NB4 (cell line): ENCODE measurements around the gene UST.

Experiments
- MYC ChIP-seq: IDR thresholded peaks from 2 replicates; pipeline ENCODE4 v1.6.1; 2011; ENCODE audit warnings: low read depth, low read length
- POLR2A ChIP-seq: IDR thresholded peaks from 2 replicates; pipeline ENCODE4 v1.6.1; 2011; ENCODE audit warnings: mild to moderate bottlenecking; ENCODE audit not compliant: insufficient read length; ENCODE audit errors: extremely low read depth
- TF ChIP-seq, protein P1 (sequence below): IDR thresholded peaks from one replicate; pipeline ENCODE4 v1.5.1; 2012; ENCODE audit warnings: low read depth, low read length
- TF ChIP-seq, protein P2 (sequence below): IDR thresholded peaks from 2 replicates; pipeline ENCODE4 v1.6.1; 2011; ENCODE audit warnings: low read depth, low read length

DNA sequence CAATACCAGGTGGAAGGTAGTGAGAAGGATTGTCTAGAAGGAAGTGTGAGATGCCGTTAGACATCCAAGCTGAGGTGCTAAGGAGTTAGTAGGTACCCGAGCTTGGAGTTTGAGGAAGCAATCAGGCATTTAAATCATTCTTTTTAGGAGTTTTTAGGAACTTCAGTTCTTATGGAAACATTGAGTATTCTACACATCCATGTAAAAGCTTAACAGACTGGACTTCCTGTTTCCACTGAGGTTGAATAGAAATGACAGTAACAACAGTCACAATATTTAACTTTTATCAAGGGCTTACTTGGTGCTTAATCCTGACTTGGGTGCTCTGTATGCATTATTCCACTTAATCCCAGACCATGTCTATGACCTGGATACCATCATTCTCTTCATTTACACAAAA is 136.4 kb downstream of the UST start:
- TF ChIP-seq, protein P1, sequence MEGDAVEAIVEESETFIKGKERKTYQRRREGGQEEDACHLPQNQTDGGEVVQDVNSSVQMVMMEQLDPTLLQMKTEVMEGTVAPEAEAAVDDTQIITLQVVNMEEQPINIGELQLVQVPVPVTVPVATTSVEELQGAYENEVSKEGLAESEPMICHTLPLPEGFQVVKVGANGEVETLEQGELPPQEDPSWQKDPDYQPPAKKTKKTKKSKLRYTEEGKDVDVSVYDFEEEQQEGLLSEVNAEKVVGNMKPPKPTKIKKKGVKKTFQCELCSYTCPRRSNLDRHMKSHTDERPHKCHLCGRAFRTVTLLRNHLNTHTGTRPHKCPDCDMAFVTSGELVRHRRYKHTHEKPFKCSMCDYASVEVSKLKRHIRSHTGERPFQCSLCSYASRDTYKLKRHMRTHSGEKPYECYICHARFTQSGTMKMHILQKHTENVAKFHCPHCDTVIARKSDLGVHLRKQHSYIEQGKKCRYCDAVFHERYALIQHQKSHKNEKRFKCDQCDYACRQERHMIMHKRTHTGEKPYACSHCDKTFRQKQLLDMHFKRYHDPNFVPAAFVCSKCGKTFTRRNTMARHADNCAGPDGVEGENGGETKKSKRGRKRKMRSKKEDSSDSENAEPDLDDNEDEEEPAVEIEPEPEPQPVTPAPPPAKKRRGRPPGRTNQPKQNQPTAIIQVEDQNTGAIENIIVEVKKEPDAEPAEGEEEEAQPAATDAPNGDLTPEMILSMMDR = no peak
- TF ChIP-seq MYC (no peak), POLR2A (no peak)
- TF ChIP-seq, protein P2, sequence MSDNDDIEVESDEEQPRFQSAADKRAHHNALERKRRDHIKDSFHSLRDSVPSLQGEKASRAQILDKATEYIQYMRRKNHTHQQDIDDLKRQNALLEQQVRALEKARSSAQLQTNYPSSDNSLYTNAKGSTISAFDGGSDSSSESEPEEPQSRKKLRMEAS = no peak
